GM21447 (cell line): ENCODE data around the gene PFDN6.

Experiments used
- ATAC-seq: cut with Tn5 transposase; IDR thresholded peaks from one replicate; pipeline ENCODE4 v1.9.1; 2021; ENCODE audit not compliant: unreplicated experiment

Gene PFDN6

GRCh38 chr6:33294086-33294823, 4.9 kb downstream of the PFDN6 start:
- no peak for ATAC-seq

DNA sequence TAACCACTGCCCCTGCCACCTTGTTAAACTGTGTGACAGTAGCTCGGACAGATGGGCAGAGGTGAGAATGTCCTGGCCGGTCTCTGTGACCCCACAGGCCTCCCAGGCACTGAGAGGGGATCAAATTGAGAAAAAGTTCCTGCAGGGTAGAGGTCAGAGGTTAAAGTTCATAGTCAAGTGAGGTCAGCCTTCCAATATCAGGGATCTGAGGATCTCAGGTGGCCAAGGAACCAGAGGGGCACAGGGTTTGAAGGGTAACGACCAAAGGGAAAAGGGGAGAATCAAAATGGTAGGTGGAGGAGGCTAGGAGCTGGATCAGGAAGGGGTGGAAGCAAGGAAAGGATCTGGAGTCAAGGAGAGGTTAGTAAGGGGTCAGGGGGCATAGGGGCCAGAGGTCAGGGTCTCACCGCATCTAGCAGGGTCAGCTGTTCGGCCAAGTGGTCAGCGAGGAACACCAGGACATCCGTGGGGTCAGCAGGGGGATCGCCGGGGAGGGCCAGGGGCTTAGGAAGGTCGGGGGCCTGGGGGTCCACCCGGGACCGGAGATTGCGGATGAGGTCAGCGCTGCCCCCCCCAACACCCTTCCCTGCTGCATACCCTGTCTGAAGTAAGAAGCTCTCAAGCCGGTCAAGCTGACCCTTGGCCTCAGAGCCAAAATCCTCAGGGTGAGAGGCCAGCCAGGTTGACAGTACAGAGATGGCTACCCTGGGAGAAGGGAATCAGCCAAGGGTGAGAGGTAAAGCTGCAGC, 6.4 kb downstream of the PFDN6 start:
- ATAC-seq: no peak

GRCh38 chr6:33296797-33297405, 7.5 kb downstream of the PFDN6 start:
- no peak for ATAC-seq

- ATAC-seq: no peak
Measured at GRCh38 chr6:33297406-33297955, 8.1 kb downstream of the PFDN6 start.

GRCh38 chr6:33297956-33298772, 8.8 kb downstream of the PFDN6 start:
- ATAC-seq: no peak

GRCh38 chr6:33298773-33299236, 9.4 kb downstream of the PFDN6 start, which contains the start of gene RGL2:
Gene RGL2 (minus strand): TSS chr6:33298942. CDS start chr6:33298610, 332 bp downstream.
- peak; percentile 12 for ATAC-seq

DNA sequence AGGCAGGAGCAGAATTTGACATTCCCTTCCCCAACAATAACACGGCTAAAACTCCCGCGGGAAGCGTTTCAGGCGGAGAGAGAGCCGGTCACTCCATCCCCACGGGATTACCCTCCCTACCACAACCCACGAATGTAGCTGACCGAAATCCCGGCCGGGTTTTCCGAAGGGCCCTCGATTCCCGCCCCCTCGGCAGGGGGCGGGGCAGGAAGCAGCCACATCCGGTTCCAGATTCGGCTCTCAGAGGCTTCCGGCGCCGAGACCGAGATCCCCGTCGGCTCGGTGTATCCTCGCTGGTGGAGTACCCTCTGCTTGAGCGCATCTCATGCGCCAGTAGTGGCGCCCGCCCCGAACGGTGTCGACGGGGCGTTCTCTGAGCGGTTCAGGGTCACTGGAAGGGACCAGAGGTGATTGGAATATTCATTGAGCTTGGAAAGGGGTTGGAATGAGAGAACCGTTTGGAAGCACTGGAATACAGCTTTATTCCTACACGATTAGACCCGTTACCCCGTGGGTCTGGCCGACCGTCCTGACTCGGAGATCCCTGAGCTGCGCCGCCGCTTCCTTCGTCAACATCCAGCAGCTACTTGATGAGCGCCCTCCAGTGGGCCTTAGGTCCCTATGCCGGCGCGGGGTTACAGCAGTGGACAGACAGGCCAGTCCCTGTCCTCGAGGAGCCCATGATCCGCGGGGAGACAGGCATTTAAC, 10.0 kb downstream of the PFDN6 start:
- peak; percentile 69 for ATAC-seq

GRCh38 chr6:33301877-33302276, 12.5 kb downstream of the PFDN6 start:
- ATAC-seq: no peak

GRCh38 chr6:33304216-33304615, 14.8 kb downstream of the PFDN6 start:
- no peak for ATAC-seq

DNA sequence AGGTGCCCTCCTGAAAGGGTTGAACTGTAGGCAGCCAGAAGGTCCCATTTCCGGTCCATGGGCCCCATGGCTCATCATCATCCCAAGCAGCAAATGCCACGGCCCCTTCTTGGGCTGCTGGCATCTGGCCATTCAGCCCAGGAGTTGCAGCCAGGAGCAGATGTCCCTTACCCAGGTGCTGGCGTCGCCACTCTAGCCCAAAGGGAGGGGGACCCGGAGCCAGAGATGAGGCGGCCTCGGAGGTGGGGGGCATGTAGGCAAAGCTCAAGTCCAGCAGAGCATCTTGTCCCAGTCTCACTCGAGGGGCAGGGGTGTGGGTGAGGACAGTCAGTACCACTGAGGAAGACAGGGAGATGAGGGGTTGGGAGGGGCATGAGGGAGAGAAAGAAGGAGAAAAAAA, 15.7 kb downstream of the PFDN6 start:
- ATAC-seq: no peak

DNA sequence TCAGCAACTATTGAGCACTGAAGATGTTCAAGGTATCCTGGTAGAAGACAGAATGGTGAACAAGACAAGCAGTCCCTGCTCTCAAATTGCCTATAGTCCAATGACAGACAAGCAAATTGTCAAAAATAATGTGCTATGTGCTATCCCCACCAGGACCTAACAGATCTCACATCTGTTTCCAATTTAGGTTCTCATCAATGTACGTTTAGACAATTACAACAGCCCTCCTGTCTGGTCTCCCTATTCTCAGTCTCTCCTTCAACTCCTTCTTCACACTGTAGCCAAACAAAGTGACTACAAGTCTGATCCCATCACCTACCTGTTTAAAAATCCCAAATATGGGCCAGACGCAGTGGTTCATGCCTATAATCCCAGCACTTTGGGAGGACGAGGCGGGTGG, 17.0 kb downstream of the PFDN6 start:
- ATAC-seq: no peak

GRCh38 chr6:33312361-33313104, 23.1 kb downstream of the PFDN6 start:
- ATAC-seq: peak; percentile 37

DNA sequence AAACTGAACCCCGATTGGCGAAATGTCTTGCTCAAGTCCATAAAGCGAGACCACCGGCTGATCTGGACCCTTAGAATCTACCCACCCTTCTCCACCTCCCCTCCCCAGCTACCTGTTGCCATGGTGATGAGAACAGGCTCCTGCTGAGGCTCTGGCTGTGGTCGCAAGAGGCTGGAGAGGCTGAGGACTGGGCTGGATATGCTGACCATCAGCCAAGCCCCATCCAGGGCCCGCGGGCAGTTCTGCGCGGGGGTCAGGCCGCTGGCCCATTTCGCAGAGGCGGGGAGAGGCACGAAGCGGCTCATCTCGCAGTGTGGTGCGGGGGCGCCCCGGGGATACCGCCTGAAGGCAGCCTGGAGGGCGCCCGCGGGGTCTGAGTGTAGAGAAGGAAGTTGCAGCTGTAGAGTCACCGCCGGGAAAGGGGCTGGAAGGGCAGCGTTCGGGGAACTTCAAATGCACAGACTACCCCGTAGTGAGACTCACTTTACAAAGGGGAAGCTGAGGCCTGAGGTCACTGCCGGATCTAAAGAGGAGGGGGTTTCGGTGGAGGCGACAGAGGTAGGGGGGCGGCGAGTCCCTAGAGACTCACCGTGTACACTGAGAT, 23.8 kb downstream of the PFDN6 start:
- peak; percentile 9 for ATAC-seq

GRCh38 chr6:33313709-33314514, 24.5 kb downstream of the PFDN6 start, which contains the start of gene TAPBP:
Gene TAPBP (minus strand): TSS chr6:33314078. CDS start chr6:33314041, 37 bp downstream.
- ATAC-seq: peak; percentile 36

GRCh38 chr6:33314515-33314942, 25.1 kb downstream of the PFDN6 start:
- no peak for ATAC-seq

DNA sequence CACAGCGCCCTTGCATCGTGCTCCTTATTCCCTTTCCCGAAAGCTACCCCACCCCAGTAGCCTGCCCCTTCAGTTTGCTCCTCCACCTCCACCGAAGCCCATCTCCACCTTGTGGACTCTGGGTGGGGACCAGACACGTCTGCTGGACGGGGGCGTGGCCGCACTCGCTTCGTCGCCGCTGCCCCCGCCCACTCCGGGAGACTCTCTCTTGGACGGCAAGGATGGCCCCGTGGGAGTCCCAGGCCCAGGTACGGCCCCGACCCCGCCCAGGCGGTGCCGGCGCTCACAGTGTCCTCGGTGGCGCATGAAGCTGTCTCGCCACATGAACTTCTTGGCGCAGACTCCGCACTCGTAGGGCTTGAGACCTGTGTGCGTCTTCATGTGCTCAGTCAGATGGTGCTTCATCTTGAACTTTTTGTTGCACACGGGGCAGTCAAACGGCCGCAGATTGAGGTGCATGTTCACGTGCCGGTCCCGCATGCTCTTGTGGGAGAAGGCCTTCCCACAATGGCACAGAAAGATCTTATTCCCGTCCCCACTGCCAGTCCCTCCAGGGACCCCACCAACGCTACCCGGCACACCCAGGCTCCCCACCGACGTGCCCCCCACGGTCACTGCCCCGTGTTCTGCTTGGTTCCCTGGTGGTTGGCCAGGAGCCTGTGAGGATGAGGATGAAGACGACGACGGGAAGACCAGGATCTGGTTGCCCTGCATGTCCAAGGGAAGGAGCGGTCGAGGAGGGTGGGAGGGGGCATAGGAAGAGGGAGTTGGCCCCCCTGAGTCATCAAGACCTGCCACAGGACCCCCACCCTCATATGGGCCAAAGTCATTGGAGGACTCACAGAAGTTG, 25.8 kb downstream of the PFDN6 start:
- ATAC-seq: no peak
